ENCODE measurements around the gene ZNF654.

DNA sequence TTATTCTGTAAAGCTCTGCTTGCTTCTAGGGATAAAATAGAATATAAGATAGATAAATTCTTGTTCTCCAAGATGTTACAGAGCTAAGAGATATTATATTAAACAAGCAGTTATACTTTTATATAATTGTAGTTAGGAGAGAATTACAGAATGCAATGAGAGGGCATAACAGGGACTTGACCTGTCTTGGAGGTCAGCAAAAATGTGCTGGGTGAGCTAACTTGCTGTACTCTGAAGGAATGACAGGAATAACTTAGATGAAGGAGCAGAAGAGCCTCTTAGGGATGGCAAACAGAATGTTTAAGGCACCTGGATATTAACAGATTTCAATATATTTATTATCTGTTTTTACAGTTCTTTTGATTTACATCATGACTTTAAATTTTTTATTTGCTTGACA is 33.2 kb downstream of the ZNF654 start:
- no peak for TF ChIP-seq SUZ12 (IDR thresholded peaks at IDR 0.05; ENCODE audit: extremely low read depth, insufficient read depth, insufficient read length)
- no peak for TF ChIP-seq ZNF274 (IDR thresholded peaks at IDR 0.05; ENCODE audit: low read depth, low read length)

All from NT2/D1 (cell line).